Right atrium auricular region (tissue), 2 donors: Measurements from ENCODE around the gene CNGA4. TPM values are rescaled to one million over a fixed set of nuclear protein-coding genes. Genes with fewer than 3 reads are reported as not detected.
"Not testable (repeated sequence)": the region's sequence is repeated elsewhere in the genome, so short reads cannot be mapped to it uniquely, and the experiment has no call there.

Source experiments
- DNase-seq: peaks from one replicate; pipeline ENCODE4 v3.0.0-alpha.2; 2019; ENCODE audit warnings: low spot score
- H3K27ac ChIP-seq, 2 donors: fragments of 200-600 bp; sonication (generic); 1 replicate in 1 of 2; 2 replicates in 1 of 2; pipeline ENCODE4 v1.5.1; 2016 to 2019
- H3K27me3 ChIP-seq, 2 donors: fragments of 200-600 bp; sonication (generic); one replicate each; pipeline versions ENCODE4 v1.5.1 to v1.6.0; 2017 to 2019
- H3K36me3 ChIP-seq: fragments of 200-600 bp; sonication (generic); one replicate; pipeline ENCODE4 v1.5.1; 2016
- H3K4me1 ChIP-seq, 2 donors: fragments of 200-600 bp; sonication (generic); one replicate each; pipeline versions ENCODE4 v1.5.1 to v1.6.0; 2017 to 2019
- H3K4me3 ChIP-seq, 2 donors: fragments of 200-600 bp; sonication (generic); 1 replicate in 1 of 2; 2 replicates in 1 of 2; pipeline ENCODE4 v1.5.1; 2017 to 2019; ENCODE audit warnings: mild to moderate bottlenecking in 1 of 2, moderate library complexity in 1 of 2
- H3K9me3 ChIP-seq, 2 donors: fragments of 200-600 bp; sonication (generic); one replicate each; pipeline ENCODE4 v1.5.1; 2019
- CTCF ChIP-seq, 2 donors: fragments of 200-600 bp; sonication (generic); IDR thresholded peaks; one replicate each; pipeline ENCODE4 v1.5.1; 2019; ENCODE audit warnings: antibody characterized with exemption in 2 of 2
- total RNA-seq, 2 donors: library from RNA; depleted of rRNA; stranded (reverse); fragments of >200 nt; gene quantifications; one replicate each; pipeline ENCODE4 v1.1.0, GENCODE V29; 2016

Gene CNGA4
- total RNA-seq, 2 donors from 2014 or later: not detected

DNA sequence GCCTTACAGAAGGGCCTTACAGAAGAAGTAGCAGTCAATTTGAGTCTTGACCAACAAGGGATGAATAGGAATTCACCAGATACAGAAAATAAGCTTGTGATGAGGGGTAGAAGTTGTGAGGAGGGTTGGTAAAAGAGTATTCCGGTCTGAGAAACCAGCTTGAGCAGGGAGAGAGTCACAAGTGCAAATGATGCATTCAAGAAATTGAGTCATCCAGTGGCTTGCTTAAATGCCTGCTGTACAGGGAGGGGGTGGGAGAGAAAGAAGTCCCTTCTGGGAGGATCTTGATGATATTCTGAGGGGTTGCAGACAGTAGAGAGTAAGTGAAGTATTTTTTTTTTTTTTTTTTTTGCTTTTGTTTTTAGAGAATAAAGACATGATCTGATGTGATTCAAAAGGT is 29.9 kb downstream of the CNGA4 start:
- no peak for TF ChIP-seq CTCF (IDR thresholded peaks at IDR 0.05)
- Histone ChIP-seq H3K4me3 (no peak overlapping the region), H3K4me1 (peaks cover 0 to 7% of the 10 kb centered on the region in 2 donors), H3K27me3 (no peaks in the 10 kb centered on the region), H3K36me3 (no peaks in the 10 kb centered on the region), H3K9me3 (no peaks in the 10 kb centered on the region), H3K27ac (no peak overlapping the region)
- no peak for DNase-seq

DNA sequence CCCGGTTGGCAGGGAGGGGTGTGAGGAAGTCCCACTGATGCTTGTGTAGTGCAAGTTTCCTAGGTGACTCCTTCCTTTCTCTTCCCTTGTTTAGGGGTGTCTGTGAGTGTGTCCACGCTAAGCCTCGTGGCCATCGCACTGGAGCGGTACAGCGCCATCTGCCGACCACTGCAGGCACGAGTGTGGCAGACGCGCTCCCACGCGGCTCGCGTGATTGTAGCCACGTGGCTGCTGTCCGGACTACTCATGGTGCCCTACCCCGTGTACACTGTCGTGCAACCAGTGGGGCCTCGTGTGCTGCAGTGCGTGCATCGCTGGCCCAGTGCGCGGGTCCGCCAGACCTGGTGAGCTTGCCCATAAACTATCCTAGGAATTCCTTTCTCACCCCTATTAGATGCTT is 31.1 kb downstream of the CNGA4 start:
- Histone ChIP-seq H3K4me3 (no peak overlapping the region), H3K36me3 (no peaks in the 10 kb centered on the region), H3K9me3 (no peaks in the 10 kb centered on the region), H3K27ac (no peak overlapping the region), H3K27me3 (no peaks in the 10 kb centered on the region), H3K4me1 (peaks cover 0 to 7% of the 10 kb centered on the region in 2 donors)
- no peak for DNase-seq
- no peak for TF ChIP-seq CTCF (IDR thresholded peaks at IDR 0.05)

DNA sequence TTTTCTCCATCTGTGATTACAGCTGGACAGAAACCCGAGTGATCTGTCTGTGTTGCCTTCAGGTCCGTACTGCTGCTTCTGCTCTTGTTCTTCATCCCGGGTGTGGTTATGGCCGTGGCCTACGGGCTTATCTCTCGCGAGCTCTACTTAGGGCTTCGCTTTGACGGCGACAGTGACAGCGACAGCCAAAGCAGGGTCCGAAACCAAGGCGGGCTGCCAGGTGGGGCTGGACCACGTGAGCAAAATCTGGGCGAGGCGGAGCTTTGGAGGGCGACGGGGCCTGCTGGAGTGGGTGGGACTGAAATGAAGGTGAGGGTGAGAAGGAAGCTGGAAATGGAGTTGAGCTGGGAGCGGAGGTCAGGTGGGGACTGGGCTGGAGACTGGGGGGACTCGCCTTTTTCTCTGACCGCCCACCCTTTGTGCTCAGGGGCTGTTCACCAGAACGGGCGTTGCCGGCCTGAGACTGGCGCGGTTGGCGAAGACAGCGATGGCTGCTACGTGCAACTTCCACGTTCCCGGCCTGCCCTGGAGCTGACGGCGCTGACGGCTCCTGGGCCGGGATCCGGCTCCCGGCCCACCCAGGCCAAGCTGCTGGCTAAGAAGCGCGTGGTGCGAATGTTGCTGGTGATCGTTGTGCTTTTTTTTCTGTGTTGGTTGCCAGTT is 31.8 kb downstream of the CNGA4 start:
- Histone ChIP-seq H3K36me3 (no peaks in the 10 kb centered on the region), H3K9me3 (no peaks in the 10 kb centered on the region), H3K4me1 (peaks cover 0 to 7% of the 10 kb centered on the region in 2 donors), H3K27me3 (no peaks in the 10 kb centered on the region), H3K4me3 (no peak overlapping the region), H3K27ac (no peak overlapping the region)
- no peak for DNase-seq
- TF ChIP-seq CTCF (IDR thresholded peaks at IDR 0.05): no peak

DNA sequence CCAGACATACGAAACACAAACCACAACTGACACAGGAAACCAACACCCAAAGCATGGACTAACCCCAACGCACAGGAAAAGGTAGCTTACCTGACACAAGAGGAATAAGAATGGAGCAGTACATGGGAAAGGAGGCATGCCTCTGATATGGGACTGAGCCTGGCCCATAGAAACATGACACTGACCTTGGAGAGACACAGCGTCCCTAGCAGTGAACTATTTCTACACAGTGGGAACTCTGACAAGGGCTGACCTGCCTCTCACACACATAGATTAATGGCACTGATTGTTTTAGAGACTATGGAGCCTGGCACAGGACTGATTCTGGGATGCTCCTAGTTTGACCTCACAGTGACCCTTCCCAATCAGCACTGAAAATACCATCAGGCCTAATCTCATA is 32.7 kb downstream of the CNGA4 start:
- H3K36me3 ChIP-seq: no peaks in the 10 kb centered on the region
- no peaks in the 10 kb centered on the region for H3K27me3 ChIP-seq
- peaks cover 0 to 4% of the 10 kb centered on the region in 2 donors for H3K9me3 ChIP-seq
- TF ChIP-seq CTCF (IDR thresholded peaks at IDR 0.05): no peak
- DNase-seq: no peak
- H3K27ac ChIP-seq: no peak overlapping the region
- H3K4me3 ChIP-seq: no peak overlapping the region
- peaks cover 0 to 7% of the 10 kb centered on the region in 2 donors for H3K4me1 ChIP-seq

DNA sequence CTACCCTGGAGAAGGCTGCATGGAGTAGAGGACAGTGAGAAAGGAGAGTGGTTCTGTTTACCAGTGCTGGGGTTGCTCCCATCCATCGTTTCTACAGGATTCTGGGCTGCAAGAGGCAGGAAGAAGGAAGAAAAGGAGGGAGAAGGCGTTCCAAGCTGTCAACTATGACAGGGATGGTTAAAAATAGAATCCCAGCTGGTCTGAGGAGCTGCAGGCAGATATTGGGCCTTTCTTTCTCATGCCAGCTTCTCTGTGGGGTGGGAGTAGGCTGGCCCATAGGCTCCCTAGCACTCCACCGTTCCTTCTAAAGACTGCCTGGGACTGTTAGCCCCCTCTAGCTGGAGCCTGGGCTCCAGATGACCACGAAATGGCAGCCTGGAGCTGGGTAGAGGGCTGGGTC is 34.3 kb downstream of the CNGA4 start:
- H3K27ac ChIP-seq: no peak overlapping the region
- no peaks in the 10 kb centered on the region for H3K27me3 ChIP-seq
- no peak for DNase-seq
- peaks cover 0 to 7% of the 10 kb centered on the region in 2 donors for H3K9me3 ChIP-seq
- peaks cover 0 to 7% of the 10 kb centered on the region in 2 donors for H3K4me1 ChIP-seq
- no peak for TF ChIP-seq CTCF (IDR thresholded peaks at IDR 0.05)
- no peaks in the 10 kb centered on the region for H3K36me3 ChIP-seq
- H3K4me3 ChIP-seq: no peak overlapping the region

DNA sequence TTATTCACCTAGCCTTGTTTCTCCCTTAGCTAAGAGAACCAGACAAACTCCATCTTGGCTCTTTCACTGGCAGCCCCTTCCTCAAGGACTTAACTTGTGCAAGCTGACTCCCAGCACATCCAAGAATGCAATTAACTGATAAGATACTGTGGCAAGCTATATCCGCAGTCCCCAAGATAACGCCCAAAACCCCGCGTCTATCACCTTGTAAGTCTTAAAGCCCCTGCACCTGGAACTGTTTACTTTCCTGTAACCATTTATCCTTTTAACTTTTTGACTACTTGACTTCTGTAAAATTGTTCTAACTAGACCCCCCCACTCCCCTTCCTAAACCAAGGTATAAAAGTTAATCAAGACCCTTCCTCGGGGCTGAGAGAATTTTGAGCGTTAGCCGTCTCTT is 41.9 kb downstream of the CNGA4 start:
- not testable (repeated sequence) for H3K27me3 ChIP-seq, H3K4me3 ChIP-seq, H3K36me3 ChIP-seq, H3K9me3 ChIP-seq, DNase-seq, H3K4me1 ChIP-seq, H3K27ac ChIP-seq
